ENCODE data around the gene CHRNG.
"Not testable (repeated sequence)": the region's sequence is repeated elsewhere in the genome, so short reads cannot be mapped to it uniquely, and the experiment has no call there.

The CHRNG gene

DNA sequence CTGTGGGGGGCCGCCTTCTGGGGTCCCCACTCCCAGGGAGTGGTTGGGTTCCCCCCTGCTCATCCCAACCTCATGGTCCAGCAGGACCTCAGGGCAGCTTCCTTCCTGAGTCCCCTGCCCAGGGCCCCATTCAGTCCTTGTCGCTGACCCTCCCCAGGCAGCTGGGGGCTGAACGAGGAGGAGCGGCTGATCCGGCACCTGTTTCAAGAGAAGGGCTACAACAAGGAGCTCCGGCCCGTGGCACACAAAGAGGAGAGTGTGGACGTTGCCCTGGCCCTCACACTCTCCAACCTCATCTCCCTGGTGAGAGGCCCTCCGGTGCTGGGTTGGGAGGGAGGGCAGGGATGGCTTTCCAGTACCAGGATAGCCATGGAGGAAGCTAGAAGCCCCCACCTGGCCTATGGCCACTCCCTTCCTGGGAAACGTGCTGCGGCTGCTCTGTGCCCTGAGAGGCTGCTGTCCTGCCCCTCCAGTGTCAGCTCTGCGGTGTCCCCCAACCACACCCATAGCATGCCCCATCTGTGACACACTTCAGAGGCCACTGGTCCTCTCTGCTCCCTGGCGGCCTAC lies 13.0 kb upstream of the CHRNG start:
- TF ChIP-seq, protein P1, sequence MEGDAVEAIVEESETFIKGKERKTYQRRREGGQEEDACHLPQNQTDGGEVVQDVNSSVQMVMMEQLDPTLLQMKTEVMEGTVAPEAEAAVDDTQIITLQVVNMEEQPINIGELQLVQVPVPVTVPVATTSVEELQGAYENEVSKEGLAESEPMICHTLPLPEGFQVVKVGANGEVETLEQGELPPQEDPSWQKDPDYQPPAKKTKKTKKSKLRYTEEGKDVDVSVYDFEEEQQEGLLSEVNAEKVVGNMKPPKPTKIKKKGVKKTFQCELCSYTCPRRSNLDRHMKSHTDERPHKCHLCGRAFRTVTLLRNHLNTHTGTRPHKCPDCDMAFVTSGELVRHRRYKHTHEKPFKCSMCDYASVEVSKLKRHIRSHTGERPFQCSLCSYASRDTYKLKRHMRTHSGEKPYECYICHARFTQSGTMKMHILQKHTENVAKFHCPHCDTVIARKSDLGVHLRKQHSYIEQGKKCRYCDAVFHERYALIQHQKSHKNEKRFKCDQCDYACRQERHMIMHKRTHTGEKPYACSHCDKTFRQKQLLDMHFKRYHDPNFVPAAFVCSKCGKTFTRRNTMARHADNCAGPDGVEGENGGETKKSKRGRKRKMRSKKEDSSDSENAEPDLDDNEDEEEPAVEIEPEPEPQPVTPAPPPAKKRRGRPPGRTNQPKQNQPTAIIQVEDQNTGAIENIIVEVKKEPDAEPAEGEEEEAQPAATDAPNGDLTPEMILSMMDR (IDR thresholded peaks at IDR 0.05; ENCODE audit: low read length, missing control alignments): no peak
- DNase-seq (ENCODE audit: low read depth): no peak
- H3K4me3 ChIP-seq (replicated peaks; ENCODE audit: low read depth, low read length): no peak overlapping the region

DNA sequence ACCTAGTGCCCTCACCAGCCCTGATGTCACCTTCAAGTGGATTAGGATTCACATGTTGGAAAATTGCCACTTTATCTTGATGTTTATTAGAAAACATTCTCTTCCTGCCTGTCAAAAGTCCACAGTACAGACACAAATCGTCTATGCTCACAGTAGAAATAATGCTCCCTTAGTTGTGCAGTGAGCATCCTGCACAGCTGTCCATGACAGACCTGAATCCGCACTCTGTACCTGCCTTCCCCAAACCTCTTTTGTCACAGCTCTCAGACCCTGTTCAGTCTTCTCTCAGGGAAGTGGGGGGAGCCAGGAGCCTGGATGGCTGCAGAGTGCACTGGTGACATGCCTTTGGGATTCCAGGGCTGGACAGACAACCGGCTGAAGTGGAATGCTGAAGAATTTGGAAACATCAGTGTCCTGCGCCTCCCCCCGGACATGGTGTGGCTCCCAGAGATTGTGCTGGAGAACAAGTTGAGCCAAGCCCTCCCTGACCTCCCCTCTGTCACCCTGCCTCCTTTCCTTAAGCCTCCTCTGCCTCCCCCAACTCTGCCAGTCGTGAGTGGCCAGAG lies 11.5 kb upstream of the CHRNG start:
- DNase-seq (ENCODE audit: low read depth): no peak
- H3K4me3 ChIP-seq (replicated peaks; ENCODE audit: low read depth, low read length): no peak overlapping the region
- TF ChIP-seq, protein P1 (IDR thresholded peaks at IDR 0.05; ENCODE audit: low read length, missing control alignments): no peak

DNA sequence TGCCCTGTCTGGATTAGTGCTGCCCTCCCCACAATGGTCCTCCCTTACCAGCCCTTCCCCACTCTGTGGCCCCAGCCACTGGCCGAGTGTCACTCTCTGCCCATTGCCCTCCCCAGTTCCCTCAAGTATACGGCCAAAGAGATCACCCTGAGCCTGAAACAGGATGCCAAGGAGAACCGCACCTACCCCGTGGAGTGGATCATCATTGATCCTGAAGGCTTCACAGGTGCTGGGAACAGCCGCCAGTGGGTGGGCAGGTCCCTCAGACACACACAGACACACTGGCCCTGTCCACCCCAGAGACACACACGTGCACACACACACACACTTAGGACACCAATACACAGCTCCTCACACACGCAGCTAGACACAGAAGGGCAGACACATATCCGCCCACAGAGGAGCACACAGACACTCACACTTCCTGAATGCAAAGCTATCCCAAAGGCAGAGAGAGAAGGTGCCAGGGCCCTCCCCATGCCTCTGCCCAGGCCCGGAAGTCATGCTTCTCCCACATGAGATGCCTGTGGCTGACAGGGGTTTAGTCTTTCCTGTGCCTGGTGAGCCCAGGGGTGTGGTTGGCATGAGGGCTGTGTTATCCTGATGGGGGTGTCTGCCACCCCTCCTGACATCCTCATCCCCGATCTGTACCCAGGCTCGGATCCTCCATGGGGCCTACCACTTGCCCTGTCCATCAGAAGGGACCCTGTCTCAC lies 10.6 kb upstream of the CHRNG start:
- no peak overlapping the region for H3K4me3 ChIP-seq (replicated peaks; ENCODE audit: low read depth, low read length)

DNA sequence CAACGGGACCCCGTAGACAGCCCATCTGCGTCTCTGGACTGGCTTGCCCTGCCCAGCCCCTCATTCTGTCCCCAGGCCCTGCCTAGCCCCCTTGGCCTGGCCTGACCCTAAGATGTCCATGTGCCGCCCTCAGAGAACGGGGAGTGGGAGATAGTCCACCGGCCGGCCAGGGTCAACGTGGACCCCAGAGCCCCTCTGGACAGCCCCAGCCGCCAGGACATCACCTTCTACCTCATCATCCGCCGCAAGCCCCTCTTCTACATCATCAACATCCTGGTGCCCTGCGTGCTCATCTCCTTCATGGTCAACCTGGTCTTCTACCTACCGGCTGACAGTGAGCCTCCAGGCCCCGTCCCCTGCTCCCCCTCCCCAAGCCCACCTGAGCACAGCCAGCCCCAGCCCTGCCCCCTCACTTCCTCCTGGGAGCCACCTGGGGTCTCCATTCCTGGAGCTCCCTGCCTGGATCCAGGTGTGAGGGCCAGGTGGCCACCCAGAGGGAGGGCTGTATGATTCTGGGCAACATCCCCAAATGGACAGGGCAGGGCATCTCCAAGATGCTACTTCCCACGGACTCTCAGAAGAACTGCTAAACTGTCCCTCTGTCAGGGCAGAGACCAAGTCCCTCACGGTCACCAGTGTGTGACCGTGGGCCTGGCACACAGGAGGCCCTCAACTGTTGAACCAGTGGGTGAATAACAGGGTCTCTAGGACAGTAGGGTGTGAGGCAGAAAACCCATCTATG lies 9.5 kb upstream of the CHRNG start:
- TF ChIP-seq, protein P1 (IDR thresholded peaks at IDR 0.05; ENCODE audit: low read length, missing control alignments): no peak
- no peak overlapping the region for H3K4me3 ChIP-seq (replicated peaks; ENCODE audit: low read depth, low read length)
- no peak for DNase-seq (ENCODE audit: low read depth)

More for the DNA sequence above, 10.6 kb upstream of the CHRNG start:
- DNase-seq (ENCODE audit: low read depth): no peak
- TF ChIP-seq, protein P1 (IDR thresholded peaks at IDR 0.05; ENCODE audit: low read length, missing control alignments): no peak

DNA sequence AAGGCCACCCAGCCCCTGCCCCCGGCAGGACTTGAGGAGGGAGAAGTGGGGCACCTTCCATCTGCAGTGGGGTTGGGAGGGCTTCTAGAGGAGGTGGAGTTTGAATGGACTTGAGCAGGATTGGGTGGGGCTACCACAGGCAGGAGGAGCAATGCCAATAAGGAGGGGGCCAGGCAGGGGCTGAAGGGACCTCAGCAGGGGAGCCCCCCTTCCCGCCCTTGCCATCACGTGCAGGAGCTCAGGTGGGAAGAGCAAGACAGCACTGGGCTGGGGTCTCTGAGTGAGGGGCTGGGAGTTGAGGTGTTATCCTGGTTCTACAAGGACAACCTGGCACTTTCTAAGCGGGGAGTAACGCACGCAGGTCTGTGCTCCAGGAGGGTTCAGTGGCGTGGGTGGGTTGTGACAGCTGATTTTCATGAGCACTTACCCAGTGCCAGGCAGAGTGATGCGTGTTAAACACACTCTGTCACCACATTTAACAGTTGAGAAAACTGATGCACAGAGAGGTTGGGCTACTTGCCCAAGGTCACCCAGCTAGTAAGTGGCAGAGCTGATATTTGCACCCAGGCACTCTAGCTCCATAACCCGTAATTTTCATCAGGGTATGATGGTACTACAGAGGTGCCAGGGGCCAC lies 8.7 kb upstream of the CHRNG start:
- TF ChIP-seq, protein P1 (IDR thresholded peaks at IDR 0.05; ENCODE audit: low read length, missing control alignments): no peak
- no peak overlapping the region for H3K4me3 ChIP-seq (replicated peaks; ENCODE audit: low read depth, low read length)
- no peak for DNase-seq (ENCODE audit: low read depth)

DNA sequence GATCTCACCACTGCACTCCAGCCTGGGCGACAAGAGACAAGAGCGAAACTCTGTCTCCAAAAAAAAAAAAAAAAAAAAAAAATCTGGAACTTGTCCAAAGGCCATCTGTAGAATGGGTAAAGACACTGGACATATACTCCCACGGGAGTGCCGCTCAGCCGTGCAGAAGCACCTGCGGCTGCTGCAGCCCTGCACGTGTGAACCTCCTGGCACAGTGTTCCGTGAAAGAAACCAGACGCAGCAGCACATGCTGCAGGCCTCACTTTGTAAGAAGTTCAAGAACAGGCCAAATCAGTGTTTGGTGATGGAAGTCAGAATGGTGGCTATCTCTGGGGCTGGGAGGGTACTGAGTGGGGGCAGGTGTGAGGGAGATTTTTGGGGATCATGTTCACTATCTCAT lies 7.1 kb upstream of the CHRNG start:
- DNase-seq (ENCODE audit: low read depth): no peak
- TF ChIP-seq, protein P1 (IDR thresholded peaks at IDR 0.05; ENCODE audit: low read length, missing control alignments): no peak
- no peak overlapping the region for H3K4me3 ChIP-seq (replicated peaks; ENCODE audit: low read depth, low read length)

DNA sequence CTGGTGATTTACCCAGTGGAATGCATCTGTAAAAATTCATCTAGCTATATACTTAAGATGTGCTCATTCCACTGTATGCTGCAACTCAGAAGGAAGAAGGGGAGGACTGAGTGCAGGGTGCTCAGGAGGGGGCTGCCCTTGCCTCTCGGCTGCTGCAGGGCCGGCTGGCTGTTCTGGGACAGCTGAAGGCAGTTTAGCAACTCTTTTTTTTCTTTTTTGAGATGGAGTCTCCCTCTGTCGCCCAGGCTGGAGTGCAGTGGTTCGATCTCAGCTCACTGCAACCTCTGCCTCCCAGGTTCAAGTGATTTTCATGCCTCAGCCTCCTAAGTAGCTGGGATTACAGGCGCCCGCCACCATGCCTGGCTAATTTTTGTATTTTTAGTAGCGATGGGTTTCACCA lies 6.7 kb upstream of the CHRNG start:
- DNase-seq (ENCODE audit: low read depth): not testable (repeated sequence)

More for the DNA sequence above, 6.7 kb upstream of the CHRNG start:
- H3K4me3 ChIP-seq (replicated peaks; ENCODE audit: low read depth, low read length): not testable (repeated sequence)
